Naive thymus-derived CD4-positive, alpha-beta T cell (primary cell): Measurements from ENCODE around the gene HPF1. TPM values are rescaled to one million over a fixed set of nuclear protein-coding genes. Genes with fewer than 3 reads are reported as not detected.

Experiments used
- ATAC-seq: fragments of 150-1000 bp; cut with Tn5 transposase; 2 replicates; pipeline ENCODE4 v1.10.0; 2021; ENCODE audit warnings: mild to moderate bottlenecking, moderate library complexity
- CTCF ChIA-PET: fragments of 350-600 bp; sonication (Branson Sonifier 250); formaldehyde crosslinking; loops from one replicate; lab custom pipeline; 2021; ENCODE audit warnings: antibody characterized with exemption; lab: Charles Lee
- POLR2A ChIA-PET: fragments of 350-600 bp; sonication (Branson Sonifier 250); formaldehyde crosslinking; loops from one replicate; lab custom pipeline; 2021; ENCODE audit warnings: antibody characterized with exemption, inconsistent platforms; lab: Charles Lee
- DNase-seq, 9 donors: peaks; one replicate each; pipeline versions ENCODE4 v3.0.0 to v3.0.0-alpha.2; 2020 to 2022; ENCODE audit warnings: mixed read lengths in 1 of 9
- H3K27ac ChIP-seq: one replicate; pipeline ENCODE4 v1.7.0; 2013; ENCODE audit warnings: mild to moderate bottlenecking, low read depth, low read length, moderate library complexity
- H3K27me3 ChIP-seq, 2 donors: one replicate each; pipeline ENCODE4 v1.7.0; 2013; ENCODE audit warnings: low read length in 2 of 2, mild to moderate bottlenecking in 2 of 2, moderate library complexity in 2 of 2; ENCODE audit not compliant: control insufficient read depth in 2 of 2, insufficient read depth in 2 of 2
- H3K36me3 ChIP-seq, 3 experiments: 1 replicate in 2 of 3; 2 replicates in 1 of 3; pipeline ENCODE4 v1.7.0; 2013; ENCODE audit warnings: low read length in 3 of 3, mild to moderate bottlenecking in 3 of 3, moderate library complexity in 1 of 3; ENCODE audit not compliant: insufficient read depth in 3 of 3, control insufficient read depth in 2 of 3
- H3K4me1 ChIP-seq, 2 donors: one replicate each; pipeline ENCODE4 v1.7.0; 2013; ENCODE audit warnings: low read length in 2 of 2, mild to moderate bottlenecking in 2 of 2, moderate library complexity in 1 of 2; ENCODE audit not compliant: control insufficient read depth in 2 of 2, insufficient read depth in 2 of 2
- H3K4me3 ChIP-seq: 2 replicates; pipeline ENCODE4 v1.7.0; 2013; ENCODE audit warnings: mild to moderate bottlenecking, low read length
- H3K9me3 ChIP-seq, 3 experiments: 1 replicate in 2 of 3; 2 replicates in 1 of 3; pipeline ENCODE4 v1.7.0; 2013; ENCODE audit warnings: low read length in 3 of 3; ENCODE audit not compliant: control insufficient read depth in 2 of 3
- H3K27ac Mint-ChIP-seq, 9 donors: one replicate each; pipeline ENCODE4 v1.8.0; 2020 to 2022; ENCODE audit warnings: mixed read lengths in 9 of 9, mild to moderate bottlenecking in 8 of 9, moderate library complexity in 5 of 9, inconsistent platforms in 2 of 9
- H3K27me3 Mint-ChIP-seq, 5 donors: one replicate each; pipeline ENCODE4 v1.8.0; 2021 to 2022; ENCODE audit warnings: mixed read lengths in 5 of 5, mild to moderate bottlenecking in 1 of 5
- H3K36me3 Mint-ChIP-seq, 5 donors: one replicate each; pipeline ENCODE4 v1.8.0; 2020 to 2022; ENCODE audit warnings: mixed read lengths in 5 of 5, mild to moderate bottlenecking in 3 of 5, inconsistent platforms in 1 of 5
- H3K4me1 Mint-ChIP-seq, 7 donors: one replicate each; pipeline ENCODE4 v1.8.0; 2020 to 2022; ENCODE audit warnings: mixed read lengths in 7 of 7, mild to moderate bottlenecking in 3 of 7, inconsistent platforms in 1 of 7
- H3K4me3 Mint-ChIP-seq, 10 donors: one replicate each; pipeline ENCODE4 v1.8.0; 2020 to 2022; ENCODE audit warnings: mild to moderate bottlenecking in 10 of 10, mixed read lengths in 10 of 10, moderate library complexity in 6 of 10, inconsistent platforms in 2 of 10
- H3K9me3 Mint-ChIP-seq, 11 donors: one replicate each; pipeline ENCODE4 v1.8.0; 2020 to 2022; ENCODE audit warnings: mixed read lengths in 11 of 11, mild to moderate bottlenecking in 4 of 11, inconsistent platforms in 1 of 11, moderate library complexity in 1 of 11
- intact Hi-C, 2 donors: fragments of 100-400 bp; cut with micrococcal nuclease; formaldehyde crosslinking; loops; one replicate each; pipeline ENCODE4 v1.15.1; 2023
- polyA plus RNA-seq, 2 donors: library from polyadenylated mRNA; unstranded; fragments of 300-500 nt; fragmentation: Illumina TruSeq; gene quantifications; one replicate each; pipeline ENCODE4 v1.2.3, GENCODE V29; 2021
- total RNA-seq, 6 experiments: library from RNA in 5 of 6; stranded (reverse) in 5 of 6; gene quantifications; 1 replicate in 5 of 6; 2 replicates in 1 of 6; pipeline ENCODE4 v1.2.3 and lab custom pipeline; 2021 to 2026

HPF1 gene
- total and polyA plus RNA-seq, 7 experiments from 2014 or later = 9.9 to 41.6 (median 16.0) TPM

DNA sequence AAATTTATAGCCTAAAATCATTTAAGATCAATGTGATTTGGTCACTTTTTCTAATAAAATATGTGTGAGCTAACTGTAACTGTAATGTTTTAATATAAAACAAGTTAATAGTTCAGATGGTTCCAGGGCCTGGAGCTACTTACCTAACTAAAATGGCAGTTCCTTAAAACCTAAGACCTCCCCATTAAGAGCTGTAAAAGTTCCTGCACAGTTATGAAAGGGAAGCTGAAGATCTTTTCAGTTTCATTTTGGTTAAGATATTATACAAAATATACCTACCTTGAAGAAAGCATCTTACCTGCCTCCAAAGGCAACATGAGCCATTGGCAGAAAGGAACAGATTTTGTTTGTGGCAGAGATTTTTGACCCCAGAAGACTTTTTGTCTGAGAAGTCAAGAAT is 30.1 kb downstream of the HPF1 start:
- Mint-ChIP-seq H3K9me3 (no peaks in the 10 kb centered on the region), H3K4me1 (peaks cover 0 to 3% (median 0%) of the 10 kb centered on the region in 7 donors), H3K27me3 (no peaks in the 10 kb centered on the region), H3K27ac (no peak overlapping the region), H3K4me3 (no peak overlapping the region), H3K36me3 (peaks cover 0 to 23% (median 15%) of the 10 kb centered on the region in 5 donors)
- H3K27me3 ChIP-seq = no peaks in the 10 kb centered on the region
- intact Hi-C loops = no loop called here
- H3K36me3 ChIP-seq = peaks cover 0 to 19% (median 0%) of the 10 kb centered on the region in 3 experiments
- DNase-seq = no peak
- no peak overlapping the region for H3K27ac ChIP-seq
- no peak for ATAC-seq
- no peaks in the 10 kb centered on the region for H3K4me1 ChIP-seq
- ChIA-PET POLR2A (no interaction called here), CTCF (interaction anchor here (0.7 to 1.0 kb wide), 3 partner anchors 9 to 85 kb away, joined by 3 to 4 read pairs (median 3); no protein-coding TSS in a partner anchor)
- H3K9me3 ChIP-seq = no peaks in the 10 kb centered on the region
- no peak overlapping the region for H3K4me3 ChIP-seq

DNA sequence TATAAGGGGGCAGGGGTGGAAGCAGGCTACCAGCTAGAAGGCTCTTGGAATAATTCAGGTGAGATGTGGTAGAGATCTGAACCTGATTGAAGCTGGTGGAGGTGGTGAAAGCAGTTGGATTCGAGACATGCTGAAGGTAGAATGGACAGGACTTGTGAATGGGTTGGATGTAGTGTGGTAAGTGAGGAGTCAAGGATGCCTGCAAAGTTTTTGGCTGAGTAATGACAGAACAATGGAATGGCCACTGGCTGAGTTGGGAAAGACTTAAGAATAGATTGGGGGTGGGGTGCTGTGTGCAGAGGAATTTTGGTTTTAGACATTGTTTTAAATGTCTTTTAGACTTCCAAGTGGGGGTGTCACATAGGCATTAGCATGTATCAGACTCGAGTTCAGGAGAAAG is 33.5 kb downstream of the HPF1 start:
- H3K4me3 Mint-ChIP-seq = no peak overlapping the region
- no peak overlapping the region for H3K27ac Mint-ChIP-seq
- no peak for DNase-seq
- POLR2A ChIA-PET = no interaction called here
- H3K9me3 ChIP-seq = no peaks in the 10 kb centered on the region
- H3K4me1 ChIP-seq = no peaks in the 10 kb centered on the region
- H3K4me1 Mint-ChIP-seq = peaks cover 1 to 18% (median 16%) of the 10 kb centered on the region in 7 donors
- no peak overlapping the region for H3K4me3 ChIP-seq
- no peak overlapping the region for H3K27ac ChIP-seq
- peaks cover 0 to 9% (median 4%) of the 10 kb centered on the region in 5 donors for H3K36me3 Mint-ChIP-seq
- no peaks in the 10 kb centered on the region for H3K27me3 Mint-ChIP-seq
- no peaks in the 10 kb centered on the region for H3K9me3 Mint-ChIP-seq
- intact Hi-C loops = no loop called here
- no peaks in the 10 kb centered on the region for H3K27me3 ChIP-seq
- no peak for ATAC-seq
- CTCF ChIA-PET = no interaction called here
- peaks cover 0 to 3% (median 0%) of the 10 kb centered on the region in 3 experiments for H3K36me3 ChIP-seq

DNA sequence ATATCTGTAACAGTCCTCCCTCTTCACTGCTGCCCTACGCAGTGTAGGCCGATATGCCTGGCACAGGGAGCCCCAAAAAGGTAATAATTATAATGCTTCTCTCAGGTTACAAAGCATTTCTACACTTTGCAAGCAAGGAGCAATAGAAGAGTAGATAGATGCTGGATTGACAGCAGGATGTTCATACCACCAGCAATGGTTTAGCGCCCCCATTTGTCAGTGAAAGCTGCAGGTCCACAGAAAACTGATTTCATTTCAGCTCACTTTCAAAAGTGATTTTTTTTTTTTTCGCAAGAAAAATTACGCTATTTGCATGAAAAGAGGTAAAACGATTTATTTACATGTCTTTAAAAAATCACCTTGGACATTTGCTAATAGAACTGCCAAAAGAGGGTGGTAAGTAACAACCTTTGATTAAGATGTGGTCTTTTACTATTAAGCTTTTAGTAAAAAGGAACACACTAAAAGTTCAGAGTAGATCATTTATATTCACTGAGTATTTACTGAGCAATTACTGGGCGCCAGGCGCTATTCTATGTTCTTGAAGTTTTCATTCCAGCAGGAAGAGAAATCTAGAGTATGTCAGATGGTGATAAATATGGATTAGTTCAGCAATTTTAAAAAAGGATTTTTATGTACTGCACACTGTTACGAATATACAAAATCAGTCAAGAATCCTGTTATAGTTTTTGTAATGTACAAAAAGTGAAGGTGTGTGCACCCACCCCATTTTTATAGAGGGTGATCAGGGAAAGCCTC is 34.4 kb downstream of the HPF1 start:
- Histone ChIP-seq H3K9me3 (no peaks in the 10 kb centered on the region), H3K27me3 (no peaks in the 10 kb centered on the region), H3K27ac (no peak overlapping the region), H3K4me3 (no peak overlapping the region), H3K36me3 (peaks cover 0 to 3% (median 2%) of the 10 kb centered on the region in 3 experiments), H3K4me1 (no peaks in the 10 kb centered on the region)
- no peaks in the 10 kb centered on the region for H3K9me3 Mint-ChIP-seq
- CTCF ChIA-PET = interaction anchor here (0.7 to 1.1 kb wide), 2 partner anchors 36 to 117 kb away, joined by 3 read pairs; no protein-coding TSS in a partner anchor
- H3K27me3 Mint-ChIP-seq = no peaks in the 10 kb centered on the region
- DNase-seq (peak in 3 of 9 donors; percentile 3 to 11 (median 8)), ATAC-seq (no peak)
- peaks cover 1 to 22% (median 16%) of the 10 kb centered on the region in 7 donors for H3K4me1 Mint-ChIP-seq
- H3K36me3 Mint-ChIP-seq = peaks cover 0 to 9% (median 4%) of the 10 kb centered on the region in 5 donors
- H3K4me3 Mint-ChIP-seq = no peak overlapping the region
- POLR2A ChIA-PET = no interaction called here
- H3K27ac Mint-ChIP-seq = no peak overlapping the region
- intact Hi-C loops = loop anchor here in 1 of 2 donors (1.0 kb wide), 1 partner anchor 110 kb away; no protein-coding TSS in a partner anchor

DNA sequence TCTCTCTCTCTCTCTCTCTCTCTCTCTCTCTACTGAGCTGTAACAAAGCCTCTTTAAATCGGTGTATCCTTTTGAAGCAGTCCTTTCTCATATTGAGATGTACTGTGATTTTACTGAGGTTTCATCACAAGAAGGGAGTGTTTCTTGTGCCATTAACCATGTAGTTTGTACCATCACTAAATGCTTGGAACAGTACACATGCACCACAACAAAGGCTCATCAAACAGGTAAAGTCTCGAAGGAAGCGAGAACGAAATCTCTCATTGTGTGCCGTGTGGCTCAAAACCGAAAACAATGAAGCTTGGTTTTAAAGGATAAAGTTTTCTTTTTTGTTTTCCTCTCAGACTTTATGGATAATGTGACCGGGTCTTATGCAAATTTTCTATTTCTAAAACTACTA is 37.2 kb downstream of the HPF1 start:
- POLR2A ChIA-PET = interaction anchor here (0.6 kb wide), 1 partner anchor 1032 kb away, joined by 9 read pairs; no protein-coding TSS in a partner anchor

DNA sequence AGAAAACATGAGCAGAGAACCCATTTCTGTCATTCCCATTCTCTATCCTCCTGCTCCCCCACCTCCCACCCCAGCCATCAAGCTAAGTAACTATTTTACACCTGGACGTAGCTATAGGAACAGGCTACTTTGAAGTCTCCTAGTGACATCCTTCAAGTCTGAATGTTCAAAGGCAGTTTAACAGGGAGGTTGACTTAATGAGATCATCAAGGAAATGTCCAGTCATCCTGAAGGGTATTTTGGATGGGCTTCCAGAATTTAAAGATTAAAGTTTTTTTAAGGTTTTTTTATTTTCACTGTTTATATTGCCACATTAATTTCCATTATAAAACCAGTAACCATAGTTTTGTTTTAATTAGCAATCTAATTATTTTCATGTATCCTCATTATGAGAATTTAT is 41.1 kb downstream of the HPF1 start:
- no peak overlapping the region for H3K27ac ChIP-seq
- ATAC-seq (no peak), DNase-seq (no peak)
- H3K4me1 Mint-ChIP-seq = peaks cover 1 to 22% (median 16%) of the 10 kb centered on the region in 7 donors
- H3K9me3 Mint-ChIP-seq = no peaks in the 10 kb centered on the region
- H3K36me3 Mint-ChIP-seq = peaks cover 0 to 32% (median 14%) of the 10 kb centered on the region in 5 donors
- no peak overlapping the region for H3K4me3 Mint-ChIP-seq
- H3K36me3 ChIP-seq = peaks cover 3 to 16% (median 8%) of the 10 kb centered on the region in 3 experiments
- ChIA-PET POLR2A (interaction anchor here (0.7 kb wide), 1 partner anchor 53 kb away, joined by 3 read pairs; no protein-coding TSS in a partner anchor), CTCF (no interaction called here)
- no peak overlapping the region for H3K4me3 ChIP-seq
- peak overlapping the region in 1 of 9 donors; percentile 9 for H3K27ac Mint-ChIP-seq
- H3K27me3 Mint-ChIP-seq = no peaks in the 10 kb centered on the region
- no peaks in the 10 kb centered on the region for H3K9me3 ChIP-seq
- intact Hi-C loops = no loop called here
- no peaks in the 10 kb centered on the region for H3K27me3 ChIP-seq
- no peaks in the 10 kb centered on the region for H3K4me1 ChIP-seq

More for the DNA sequence above, 37.2 kb downstream of the HPF1 start:
- no peaks in the 10 kb centered on the region for H3K9me3 ChIP-seq
- H3K4me1 ChIP-seq = no peaks in the 10 kb centered on the region
- peak overlapping the region in 8 of 10 donors; percentile 18 to 70 (median 50) for H3K4me3 Mint-ChIP-seq
- peaks cover 0 to 6% (median 3%) of the 10 kb centered on the region in 3 experiments for H3K36me3 ChIP-seq
- H3K4me1 Mint-ChIP-seq = peaks cover 1 to 22% (median 16%) of the 10 kb centered on the region in 7 donors
- no peaks in the 10 kb centered on the region for H3K27me3 Mint-ChIP-seq
- CTCF ChIA-PET = interaction anchor here (0.6 kb wide), 2 partner anchors 13 to 54 kb away, joined by 3 to 5 read pairs; no protein-coding TSS in a partner anchor
- DNase-seq (peak in 6 of 9 donors; percentile 3 to 43 (median 14)), ATAC-seq (peak; percentile 37)
- intact Hi-C loops = no loop called here
- H3K9me3 Mint-ChIP-seq = no peaks in the 10 kb centered on the region
- H3K36me3 Mint-ChIP-seq = peaks cover 0 to 11% (median 4%) of the 10 kb centered on the region in 5 donors
- H3K27ac Mint-ChIP-seq = peak overlapping the region in 8 of 9 donors; percentile 33 to 86 (median 70)
- no peak overlapping the region for H3K4me3 ChIP-seq
- no peak overlapping the region for H3K27ac ChIP-seq
- H3K27me3 ChIP-seq = no peaks in the 10 kb centered on the region

DNA sequence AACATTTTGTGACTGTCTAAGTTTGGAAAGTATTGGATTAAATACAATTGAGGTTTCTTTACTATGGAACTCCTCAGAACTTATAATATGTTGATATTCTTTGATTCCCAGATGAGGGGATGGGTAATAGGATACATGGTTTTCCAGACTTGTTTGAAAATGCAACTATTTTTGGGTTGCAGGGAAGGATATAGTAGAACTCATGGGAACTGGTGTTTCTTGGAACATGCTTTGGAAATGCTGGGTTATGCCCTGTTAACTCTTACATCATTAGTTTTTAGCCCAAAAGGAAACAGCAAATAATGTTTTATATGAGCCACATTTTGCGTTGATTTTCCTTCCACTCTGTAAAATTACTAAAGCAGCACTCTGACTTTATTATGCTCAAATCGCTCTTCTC is 41.9 kb downstream of the HPF1 start:
- no peaks in the 10 kb centered on the region for H3K9me3 Mint-ChIP-seq
- no peaks in the 10 kb centered on the region for H3K27me3 Mint-ChIP-seq
- no peaks in the 10 kb centered on the region for H3K9me3 ChIP-seq
- no peak overlapping the region for H3K4me3 ChIP-seq
- H3K27ac Mint-ChIP-seq = peak overlapping the region in 2 of 9 donors; percentile 2 to 32
- H3K27me3 ChIP-seq = no peaks in the 10 kb centered on the region
- POLR2A ChIA-PET = no interaction called here
- ATAC-seq = no peak
- CTCF ChIA-PET = no interaction called here
- peaks cover 0 to 32% (median 14%) of the 10 kb centered on the region in 5 donors for H3K36me3 Mint-ChIP-seq
- H3K36me3 ChIP-seq = peaks cover 3 to 16% (median 8%) of the 10 kb centered on the region in 3 experiments
- H3K27ac ChIP-seq = no peak overlapping the region
- H3K4me3 Mint-ChIP-seq = no peak overlapping the region
- intact Hi-C loops = no loop called here
- peaks cover 1 to 17% (median 12%) of the 10 kb centered on the region in 7 donors for H3K4me1 Mint-ChIP-seq
- no peak for DNase-seq
- H3K4me1 ChIP-seq = no peaks in the 10 kb centered on the region
